OCI-LY3 (cell line): ENCODE data around the gene RPL5.

Source experiments
- H2AFZ ChIP-seq: fragments of 200-600, 300-600 bp; shearing (Covaris generic); 2 replicates; pipeline ENCODE4 v1.6.0; 2014; ENCODE audit warnings: antibody characterized with exemption, low read depth, low read length
- H3K27ac ChIP-seq: fragments of 200-600, 300-600 bp; sonication (generic); 2 replicates; pipeline ENCODE4 v1.5.1; 2014; ENCODE audit warnings: mild to moderate bottlenecking, low read length, moderate library complexity, mixed read lengths
- H3K27me3 ChIP-seq: fragments of 200-600, 300-600 bp; sonication (generic); 2 replicates; pipeline ENCODE4 v1.6.1; 2014; ENCODE audit warnings: low read depth, low read length, mixed read lengths
- H3K36me3 ChIP-seq: fragments of 200-600, 300-600 bp; sonication (generic); replicated peaks from 2 replicates; pipeline ENCODE3; 2014; ENCODE audit warnings: low read depth, low read length, mixed read lengths
- H3K4me1 ChIP-seq: fragments of 300-600, 200-600 bp; sonication (generic); 2 replicates; pipeline ENCODE4 v1.6.1; 2014; ENCODE audit warnings: low read length, mixed read lengths
- H3K4me2 ChIP-seq: fragments of 200-600, 300-600 bp; sonication (generic); 2 replicates; pipeline ENCODE4 v1.6.1; 2014; ENCODE audit warnings: low read length, mixed read lengths
- H3K4me3 ChIP-seq: fragments of 300-600, 200-600 bp; sonication (generic); 2 replicates; pipeline ENCODE4 v1.5.1; 2014; ENCODE audit warnings: antibody characterized with exemption, mild to moderate bottlenecking, low read length, moderate library complexity
- H3K79me2 ChIP-seq: fragments of 300-600, 200-600 bp; shearing (Covaris generic); 2 replicates; pipeline ENCODE4 v1.6.1; 2014; ENCODE audit warnings: mild to moderate bottlenecking, low read length, mixed read lengths
- H3K9ac ChIP-seq: fragments of 300-600, 200-600 bp; shearing (Covaris generic); 2 replicates; pipeline ENCODE4 v1.6.0; 2014; ENCODE audit warnings: mild to moderate bottlenecking, low read length, moderate library complexity
- H3K9me3 ChIP-seq: fragments of 200-600, 300-600 bp; shearing (Covaris generic); 2 replicates; pipeline ENCODE4 v1.6.1; 2014; ENCODE audit warnings: low read length, mixed read lengths; ENCODE audit not compliant: insufficient read depth
- H4K20me1 ChIP-seq: fragments of 200-600, 300-600 bp; sonication (generic); 2 replicates; pipeline ENCODE4 v1.6.1; 2016; ENCODE audit warnings: low read length, mixed read lengths; ENCODE audit not compliant: insufficient read depth
- CTCF ChIP-seq: fragments of 200-600, 300-600 bp; sonication (generic); IDR thresholded peaks from 2 replicates; pipeline ENCODE4 v1.5.1; 2014; ENCODE audit warnings: antibody characterized with exemption, low read length, low read depth
- EZH2phosphoT487 ChIP-seq: fragments of 200-600 bp; shearing (Covaris generic); IDR thresholded peaks from 2 replicates; pipeline ENCODE4 v1.6.1; 2018; ENCODE audit warnings: antibody characterized with exemption, mixed run types, low read depth

The RPL5 gene

GRCh38 chr1:92854101-92854785 is 22.4 kb downstream of the RPL5 start:
- Histone ChIP-seq H3K36me3 (no peaks in the 10 kb centered on the region), H3K9ac (no peak overlapping the region), H3K27ac (no peak overlapping the region), H3K9me3 (no peaks in the 10 kb centered on the region), H4K20me1 (peaks cover 2% of the 10 kb centered on the region; the same call in 1 of the 2 replicates), H3K4me2 (no peak overlapping the region), H3K27me3 (no peaks in the 10 kb centered on the region), H3K4me3 (no peak overlapping the region), H2AFZ (no peak overlapping the region), H3K4me1 (peaks cover 9% of the 10 kb centered on the region), H3K79me2 (peaks cover 4% of the 10 kb centered on the region; the same call in 1 of the 2 replicates)
- no peak for TF ChIP-seq EZH2phosphoT487
- no peak for TF ChIP-seq CTCF

GRCh38 chr1:92855236-92855635 is 23.4 kb downstream of the RPL5 start:
- Histone ChIP-seq H3K27me3 (no peaks in the 10 kb centered on the region), H3K36me3 (no peaks in the 10 kb centered on the region)
- TF ChIP-seq EZH2phosphoT487 (no peak), CTCF (no peak)

GRCh38 chr1:92857817-92858216 is 26.0 kb downstream of the RPL5 start:
- Histone ChIP-seq H3K9ac (no peak overlapping the region), H3K79me2 (peaks cover 4% of the 10 kb centered on the region; the same call in 1 of the 2 replicates), H4K20me1 (peaks cover 2% of the 10 kb centered on the region; the same call in 1 of the 2 replicates), H3K4me1 (peaks cover 12% of the 10 kb centered on the region), H3K27ac (no peak overlapping the region), H3K4me3 (no peak overlapping the region), H3K9me3 (no peaks in the 10 kb centered on the region), H3K27me3 (no peaks in the 10 kb centered on the region), H3K4me2 (no peak overlapping the region), H3K36me3 (no peaks in the 10 kb centered on the region), H2AFZ (no peak overlapping the region)
- TF ChIP-seq EZH2phosphoT487 (no peak), CTCF (no peak)

More at GRCh38 chr1:92855236-92855635, 23.4 kb downstream of the RPL5 start:
- Histone ChIP-seq H3K4me1 (peaks cover 12% of the 10 kb centered on the region), H3K27ac (no peak overlapping the region), H3K79me2 (peaks cover 4% of the 10 kb centered on the region; the same call in 1 of the 2 replicates), H2AFZ (no peak overlapping the region), H3K4me3 (no peak overlapping the region), H3K4me2 (no peak overlapping the region), H3K9ac (no peak overlapping the region), H3K9me3 (no peaks in the 10 kb centered on the region), H4K20me1 (peaks cover 2% of the 10 kb centered on the region; the same call in 1 of the 2 replicates)

GRCh38 chr1:92858564-92859399 is 26.9 kb downstream of the RPL5 start:
- H3K4me2 ChIP-seq: peak overlapping the region; percentile 52

More at GRCh38 chr1:92858564-92859399, 26.9 kb downstream of the RPL5 start:
- no peak overlapping the region for H3K9ac ChIP-seq
- H3K36me3 ChIP-seq: no peaks in the 10 kb centered on the region
- peaks cover 4% of the 10 kb centered on the region; the same call in 1 of the 2 replicates for H3K79me2 ChIP-seq
- peaks cover 2% of the 10 kb centered on the region; the same call in 1 of the 2 replicates for H4K20me1 ChIP-seq
- TF ChIP-seq CTCF (peak; percentile 96), EZH2phosphoT487 (no peak)
- peaks cover 9% of the 10 kb centered on the region for H3K4me1 ChIP-seq
- peak overlapping the region; percentile 40 for H3K4me3 ChIP-seq
- H3K27ac ChIP-seq: no peak overlapping the region
- H3K27me3 ChIP-seq: no peaks in the 10 kb centered on the region
- no peak overlapping the region for H2AFZ ChIP-seq
- H3K9me3 ChIP-seq: no peaks in the 10 kb centered on the region
